A673 (cell line): ENCODE data around the gene LRP1B. TPM values are rescaled to one million over a fixed set of nuclear protein-coding genes. Genes with fewer than 3 reads are reported as not detected.

ENCODE experiments used
- BruUV-seq: library from RNA; stranded (reverse); fragments of 400-500 nt; replicated peaks from 2 replicates; lab custom pipeline; 2021; lab: Mats Ljungman, UMichigan
- CTCF ChIA-PET: fragments of 300-600 bp; sonication (Branson Sonifier 250); formaldehyde crosslinking; loops from one replicate; lab custom pipeline; 2022; ENCODE audit warnings: antibody characterized with exemption; lab: Charles Lee
- POLR2A ChIA-PET: fragments of 300-600 bp; sonication (Branson Sonifier 250); formaldehyde crosslinking; loops from one replicate; lab custom pipeline; 2022; ENCODE audit warnings: antibody characterized with exemption; ENCODE audit not compliant: low non-redundant PET; lab: Charles Lee
- DNase-seq: peaks from one replicate; pipeline ENCODE4 v3.0.0-alpha.2; 2015; ENCODE audit warnings: low spot score
- H3K27ac ChIP-seq: fragments of 200-600 bp; sonication (generic); 2 replicates; pipeline ENCODE4 v1.5.1; 2016; ENCODE audit warnings: mixed run types, low read depth, mild to moderate bottlenecking, mixed read lengths, antibody characterized with exemption, low read length; ENCODE audit not compliant: poor library complexity, severe bottlenecking
- H3K27me3 ChIP-seq: fragments of 200-600 bp; sonication (generic); replicated peaks from 2 replicates; pipeline ENCODE4 v1.6.1; 2017; ENCODE audit warnings: mixed run types, low read depth, mild to moderate bottlenecking, mixed read lengths, antibody characterized with exemption, low read length; ENCODE audit not compliant: insufficient read depth, poor library complexity
- H3K36me3 ChIP-seq: fragments of 200-600 bp; sonication (generic); 2 replicates; pipeline ENCODE4 v1.6.1; 2016; ENCODE audit warnings: mixed run types, mild to moderate bottlenecking, mixed read lengths, antibody characterized with exemption, low read length; ENCODE audit not compliant: insufficient read depth, poor library complexity, severe bottlenecking
- H3K4me1 ChIP-seq: fragments of 200-600 bp; sonication (generic); 2 replicates; pipeline ENCODE4 v1.6.1; 2017; ENCODE audit warnings: mixed run types, mild to moderate bottlenecking, mixed read lengths, antibody characterized with exemption, low read length; ENCODE audit not compliant: insufficient read depth, poor library complexity, severe bottlenecking
- H3K4me3 ChIP-seq: fragments of 200-600 bp; sonication (generic); 2 replicates; pipeline ENCODE4 v1.5.1; 2016; ENCODE audit warnings: low read depth, mixed run types, mild to moderate bottlenecking, mixed read lengths, low read length; ENCODE audit not compliant: poor library complexity, severe bottlenecking
- H3K9me3 ChIP-seq: fragments of 200-600 bp; sonication (generic); 2 replicates; pipeline ENCODE4 v1.6.1; 2016; ENCODE audit warnings: mixed run types, low read depth, mild to moderate bottlenecking, mixed read lengths, antibody characterized with exemption, low read length; ENCODE audit not compliant: poor library complexity, severe bottlenecking
- CTCF ChIP-seq: fragments of 300-800, 200-600 bp; sonication (generic); conservative IDR thresholded peaks from 2 replicates; pipeline ENCODE4 v1.5.1; 2017; ENCODE audit warnings: low read depth, mild to moderate bottlenecking, antibody characterized with exemption, low read length, moderate library complexity, mixed read lengths
- EZH2 ChIP-seq: fragments of 200-600 bp; sonication (generic); IDR thresholded peaks from 2 replicates; pipeline ENCODE4 v1.6.1; 2017; ENCODE audit warnings: borderline replicate concordance, low read depth, mild to moderate bottlenecking, mixed read lengths, antibody characterized with exemption, low read length; ENCODE audit not compliant: poor library complexity, severe bottlenecking
- intact Hi-C: fragments of 100-400 bp; cut with micrococcal nuclease; formaldehyde crosslinking; loops from one replicate; pipeline ENCODE4 v1.10.0; 2022; ENCODE audit not compliant: unreplicated experiment
- total RNA-seq: library from RNA; stranded (reverse); gene quantifications from 2 replicates; pipeline ENCODE4 v1.2.3, GENCODE V29; 2021

LRP1B gene
- total RNA-seq, 1 experiment from 2014 or later = 9.9 TPM

- BruUV-seq = no TSS peak
- Histone ChIP-seq H3K27ac (no peak overlapping the region), H3K4me1 (peaks cover 6% of the 10 kb centered on the region), H3K9me3 (no peaks in the 10 kb centered on the region), H3K27me3 (no peaks in the 10 kb centered on the region), H3K36me3 (no peaks in the 10 kb centered on the region), H3K4me3 (no peak overlapping the region)
- POLR2A ChIA-PET = no interaction called here
- DNase-seq = no peak
- intact Hi-C loops = no loop called here
- CTCF ChIA-PET = no interaction called here
- no peak for TF ChIP-seq CTCF
- no peak for TF ChIP-seq EZH2
Observed at GRCh38 chr2:141529659-141530058, 601.2 kb downstream of the LRP1B start.

GRCh38 chr2:141528990-141529389 lies 601.8 kb downstream of the LRP1B start:
- ChIA-PET POLR2A (no interaction called here), CTCF (no interaction called here)

GRCh38 chr2:141526760-141527159 lies 604.1 kb downstream of the LRP1B start:
- intact Hi-C loops = no loop called here
- no peak for DNase-seq
- H3K36me3 ChIP-seq = no peaks in the 10 kb centered on the region
- CTCF ChIA-PET = no interaction called here
- H3K9me3 ChIP-seq = no peaks in the 10 kb centered on the region
- H3K27ac ChIP-seq = no peak overlapping the region
- TF ChIP-seq EZH2 = no peak
- TF ChIP-seq CTCF = no peak
- H3K4me1 ChIP-seq = no peaks in the 10 kb centered on the region
- POLR2A ChIA-PET = no interaction called here
- no peaks in the 10 kb centered on the region for H3K27me3 ChIP-seq
- BruUV-seq = no TSS peak
- H3K4me3 ChIP-seq = no peak overlapping the region

More at GRCh38 chr2:141528990-141529389, 601.8 kb downstream of the LRP1B start:
- Histone ChIP-seq H3K4me1 (no peaks in the 10 kb centered on the region), H3K27ac (no peak overlapping the region), H3K27me3 (no peaks in the 10 kb centered on the region), H3K9me3 (no peaks in the 10 kb centered on the region), H3K36me3 (no peaks in the 10 kb centered on the region), H3K4me3 (no peak overlapping the region)
- intact Hi-C loops = no loop called here
- BruUV-seq = no TSS peak
- no peak for DNase-seq
- TF ChIP-seq CTCF = no peak
- no peak for TF ChIP-seq EZH2
